Uterus (tissue), 2 donors: Measurements from ENCODE around the gene SPAG7.

ENCODE experiments used
- CTCF ChIP-seq, 4 experiments: fragments of 200-600 bp in 2 of 4; fragments of 450-650 bp in 2 of 4; sonication (generic) in 2 of 4; IDR thresholded peaks; one replicate each; pipeline ENCODE4 v1.5.1; 2016 to 2019; ENCODE audit warnings: antibody characterized with exemption in 4 of 4, mild to moderate bottlenecking in 2 of 4, moderate library complexity in 1 of 4
- POLR2A ChIP-seq, 2 donors: fragments of 450-650 bp; IDR thresholded peaks; one replicate each; pipeline ENCODE4 v1.6.1; 2016; ENCODE audit warnings: antibody characterized with exemption in 2 of 2, mild to moderate bottlenecking in 1 of 2, moderate library complexity in 1 of 2

DNA sequence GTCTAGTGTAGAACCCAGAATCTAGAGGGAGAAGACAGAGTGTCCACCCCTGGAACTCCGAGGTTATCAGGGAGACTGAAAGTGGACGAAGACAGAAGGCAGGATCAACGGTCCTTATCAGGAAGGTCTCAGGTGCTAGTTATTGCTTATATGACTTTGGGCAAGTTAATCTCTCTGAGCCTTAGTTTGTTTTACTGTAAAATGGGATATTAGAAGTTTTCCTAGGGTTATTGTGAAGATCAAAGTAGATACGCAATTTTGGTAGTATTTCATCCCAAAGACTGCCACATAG, 26.4 kb downstream of the SPAG7 start:
- TF ChIP-seq POLR2A (IDR thresholded peaks at IDR 0.05) (no peak), CTCF (IDR thresholded peaks at IDR 0.05) (no peak)
